GM21717 (cell line): ENCODE results near the gene PARD3B.
"Not testable (repeated sequence)": the region's sequence is repeated elsewhere in the genome, so short reads cannot be mapped to it uniquely, and the experiment has no call there.

Source experiments
- ATAC-seq: cut with Tn5 transposase; IDR thresholded peaks from one replicate; pipeline ENCODE4 v1.9.1; 2021; ENCODE audit warnings: mild to moderate bottlenecking, moderate library complexity; ENCODE audit not compliant: unreplicated experiment

PARD3B gene

DNA sequence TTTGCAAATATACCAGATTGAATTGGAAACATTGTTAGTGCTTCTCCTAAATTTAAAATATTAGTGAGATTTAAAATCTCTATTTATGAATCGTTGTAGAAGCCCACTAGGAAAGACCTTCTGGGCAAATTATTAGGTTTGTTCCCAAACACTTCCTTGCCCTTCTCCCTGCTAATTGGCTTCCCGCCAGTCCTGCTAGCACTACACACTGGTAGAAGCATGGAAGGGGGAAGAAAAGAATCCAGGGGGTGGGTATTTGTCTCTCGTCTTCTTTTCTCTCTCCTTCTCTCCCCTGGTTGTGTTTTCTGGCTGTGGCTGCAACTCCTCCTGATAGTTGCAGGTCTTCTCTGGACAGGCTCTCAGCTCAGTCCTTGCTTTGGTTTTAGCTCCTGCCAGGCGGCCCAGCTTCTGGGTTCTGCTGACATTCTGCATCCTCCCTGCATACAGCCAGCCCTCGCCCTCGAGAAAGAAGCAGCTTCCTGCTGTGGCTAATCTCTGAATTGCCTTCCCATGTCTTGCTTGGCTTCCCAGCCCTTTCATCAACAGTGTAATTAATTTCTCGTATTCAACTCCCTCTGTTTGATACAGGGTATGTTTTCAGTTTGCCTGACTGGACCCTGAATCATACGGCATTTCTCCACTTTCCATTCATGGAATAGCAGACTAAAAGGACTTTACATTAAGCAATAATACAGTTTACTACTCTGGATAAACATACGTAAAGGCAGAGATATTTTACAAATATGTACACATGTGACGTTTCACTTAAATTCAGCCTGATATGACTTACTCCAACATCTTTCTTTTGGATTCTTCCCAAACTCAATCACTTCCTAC lies 6.9 kb upstream of the PARD3B start:
- no peak for ATAC-seq

DNA sequence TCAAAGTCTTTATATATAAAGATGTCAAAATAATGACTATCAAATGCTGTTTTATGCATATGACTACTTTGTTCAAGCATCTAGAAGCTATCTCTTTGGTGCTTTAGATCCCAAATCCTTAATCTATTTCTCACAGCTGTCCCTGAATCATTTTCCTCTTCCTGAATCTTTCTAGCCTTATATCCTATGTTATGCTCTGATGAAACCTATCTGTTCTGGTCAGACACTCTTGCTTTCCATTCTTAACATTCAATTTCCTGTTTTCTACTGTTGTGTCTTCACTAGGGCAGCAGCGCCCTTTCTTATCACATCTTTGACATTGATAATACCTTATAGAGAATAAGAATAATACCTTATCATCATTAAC lies 6.3 kb upstream of the PARD3B start:
- ATAC-seq: no peak

DNA sequence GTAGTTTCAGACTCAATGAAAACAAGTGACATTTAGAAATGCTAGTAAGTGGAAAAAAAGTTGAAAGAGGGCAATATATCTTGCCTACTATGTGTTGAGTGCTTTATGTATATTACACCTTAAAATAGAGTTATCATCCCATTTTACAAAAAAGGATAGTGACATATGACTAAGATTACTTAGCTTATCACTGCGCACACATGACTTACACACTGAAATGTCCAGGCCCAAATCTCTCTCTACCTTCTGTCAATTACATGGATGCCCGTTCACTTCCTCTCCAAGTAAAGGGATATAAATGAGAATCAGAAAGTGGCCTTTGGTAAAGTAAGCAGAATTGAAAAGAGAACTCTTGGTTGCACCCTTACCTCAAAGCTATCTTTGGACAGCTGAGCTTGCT lies 3.6 kb upstream of the PARD3B start:
- no peak for ATAC-seq

DNA sequence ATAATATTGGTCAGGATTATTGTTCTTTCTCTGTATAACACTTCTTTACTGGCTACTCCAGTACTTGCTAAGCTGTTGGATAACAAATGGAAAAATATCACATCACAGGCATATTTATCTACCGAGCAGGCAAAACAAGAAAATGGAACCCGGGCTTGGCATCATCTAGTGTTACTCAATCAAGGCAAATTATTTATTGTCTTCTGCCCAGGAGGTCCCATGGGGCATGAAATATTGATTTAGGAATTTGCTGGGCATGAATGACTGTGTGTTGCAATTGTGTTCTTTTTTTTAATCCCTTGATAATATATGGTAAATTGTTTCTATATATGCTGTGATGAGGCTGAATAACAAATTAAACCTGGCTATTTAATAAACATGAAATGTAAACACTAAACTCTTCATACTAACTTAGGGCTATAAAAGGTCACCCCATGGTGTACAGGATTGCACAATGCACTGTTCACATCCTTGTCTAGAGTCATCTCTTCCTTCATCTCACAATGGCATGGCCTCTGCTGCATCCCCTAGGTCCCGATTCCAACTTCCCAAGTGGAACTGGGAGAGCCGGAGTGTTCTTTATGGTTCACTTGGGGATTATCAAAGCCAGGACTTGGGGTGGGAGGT lies 2.2 kb upstream of the PARD3B start:
- ATAC-seq: no peak

DNA sequence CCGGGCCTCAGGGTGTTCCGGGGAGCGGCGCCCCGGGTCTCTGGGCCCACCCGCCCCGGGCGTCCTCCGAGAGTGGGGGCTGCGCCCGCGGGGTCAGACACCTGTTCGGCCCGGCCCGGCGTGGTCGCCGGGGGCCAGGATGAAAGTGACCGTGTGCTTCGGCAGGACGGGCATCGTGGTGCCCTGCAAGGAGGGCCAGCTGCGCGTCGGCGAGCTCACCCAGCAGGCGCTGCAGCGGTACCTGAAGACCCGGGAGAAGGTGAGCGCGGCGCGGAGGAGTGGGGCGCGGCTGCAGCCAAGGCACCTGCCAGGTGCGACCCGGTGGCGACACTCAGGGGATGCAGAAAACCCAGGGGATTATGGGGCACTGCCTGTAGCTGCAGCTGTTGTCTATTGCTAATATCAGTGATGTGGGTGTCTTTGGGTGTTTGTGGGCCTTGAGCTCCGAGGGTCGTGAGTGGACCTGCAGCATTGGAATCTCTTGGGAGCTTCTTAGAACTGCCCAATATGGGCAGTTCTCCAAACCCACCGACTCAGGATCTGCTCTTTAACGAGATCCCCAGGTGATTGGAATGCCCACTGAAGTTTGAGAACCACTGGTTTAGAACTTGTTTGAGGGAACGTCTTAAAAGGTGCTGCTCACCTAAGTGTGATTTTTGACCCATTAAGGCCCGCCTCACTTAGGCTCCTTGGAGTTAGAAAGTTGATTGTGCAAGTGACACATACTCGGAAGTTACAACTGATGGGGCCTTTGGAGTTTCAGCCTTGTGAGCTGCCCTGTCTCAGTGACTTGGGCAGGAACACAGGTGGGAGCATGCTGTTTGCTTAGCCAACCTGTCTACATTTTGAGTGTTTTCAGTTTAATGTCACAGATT lies 823 bp downstream of the PARD3B start:
- no peak for ATAC-seq

DNA sequence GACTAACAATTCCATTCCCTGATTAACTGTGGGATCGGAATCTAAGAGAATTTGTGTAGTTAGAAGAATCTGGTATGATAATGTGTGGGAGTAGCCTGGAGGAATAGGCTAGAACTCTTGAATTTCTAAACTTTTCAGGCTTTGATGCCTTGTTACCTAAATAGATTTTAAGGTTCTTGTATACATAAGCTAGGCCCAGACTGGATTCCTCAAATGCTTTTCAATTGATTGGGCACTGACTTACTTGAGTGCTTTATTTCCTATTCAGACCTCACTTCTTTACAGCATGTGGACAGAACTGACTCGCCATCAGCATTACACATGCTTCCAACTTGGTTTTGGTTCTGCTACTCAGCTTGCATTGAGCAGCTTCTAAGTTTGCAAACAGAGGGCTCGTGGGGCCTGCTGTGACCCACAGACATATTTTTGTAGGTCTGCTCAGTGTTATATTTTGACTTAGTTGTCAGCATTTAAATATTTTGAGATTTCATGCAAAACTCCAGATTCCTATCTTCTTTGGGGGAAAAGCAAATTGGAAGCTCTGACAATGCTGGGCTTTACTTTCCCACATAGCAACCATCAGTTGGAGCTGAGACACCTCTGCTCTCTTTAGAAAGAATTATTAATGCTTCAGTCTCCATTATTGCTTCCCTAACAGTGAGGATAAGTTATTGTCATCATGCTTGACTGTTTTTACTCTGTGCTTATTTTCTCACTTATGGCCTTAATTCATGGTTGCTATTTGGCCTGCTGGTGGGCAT lies 5.7 kb downstream of the PARD3B start:
- ATAC-seq: no peak

DNA sequence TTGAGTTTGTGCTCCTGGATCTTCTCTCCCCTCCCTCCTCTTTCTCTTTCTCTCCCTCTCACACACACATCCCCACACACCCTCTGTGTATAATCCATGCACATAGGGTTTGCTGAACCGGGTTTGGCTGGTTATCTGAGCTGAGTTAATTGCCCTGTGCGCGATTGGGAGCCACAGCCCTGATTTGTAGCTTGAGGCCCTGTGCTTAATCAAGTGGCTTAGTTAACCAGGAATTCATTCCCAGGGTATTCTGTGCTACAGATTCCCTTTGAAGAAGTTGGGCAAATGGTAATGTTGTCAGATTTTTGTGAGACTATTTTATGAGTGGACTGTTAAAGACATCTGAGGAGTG lies 6.2 kb downstream of the PARD3B start:
- ATAC-seq: no peak

DNA sequence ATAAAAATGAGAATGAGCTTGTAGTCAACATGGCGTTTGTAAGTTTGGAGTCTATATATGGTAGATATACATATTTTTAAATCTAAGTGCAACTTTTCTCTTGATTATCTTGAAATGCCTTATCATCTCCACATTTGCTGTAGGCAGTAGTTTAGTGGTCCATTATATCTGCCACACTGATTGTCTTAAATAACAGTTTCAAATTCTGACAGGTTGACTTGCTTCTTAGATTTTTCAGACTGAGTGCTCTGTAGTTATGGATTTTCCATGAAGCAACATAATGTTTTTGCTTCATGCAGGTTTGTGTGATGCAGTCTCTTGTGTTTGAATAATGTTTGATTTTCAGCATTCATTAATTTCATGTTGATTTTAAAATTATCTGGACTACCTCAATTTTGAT lies 12.3 kb downstream of the PARD3B start:
- ATAC-seq: no peak

DNA sequence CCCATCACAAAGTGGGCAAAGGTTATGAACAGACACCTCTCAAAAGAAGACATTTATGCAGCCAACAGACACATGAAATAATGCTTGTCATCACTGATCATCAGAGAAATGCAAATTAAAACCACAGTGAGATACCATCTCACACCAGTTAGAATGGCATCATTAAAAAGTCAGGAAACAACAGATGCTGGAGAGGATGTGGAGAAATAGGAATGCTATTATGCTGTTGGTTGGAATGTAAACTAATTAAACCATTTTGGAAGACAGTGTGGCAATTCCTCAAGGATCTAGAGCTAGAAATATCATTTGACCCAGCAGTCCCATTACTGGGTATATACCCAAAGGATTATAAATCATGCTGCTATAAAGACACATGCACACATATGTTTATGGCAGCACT lies 14.1 kb downstream of the PARD3B start:
- ATAC-seq: not testable (repeated sequence)

DNA sequence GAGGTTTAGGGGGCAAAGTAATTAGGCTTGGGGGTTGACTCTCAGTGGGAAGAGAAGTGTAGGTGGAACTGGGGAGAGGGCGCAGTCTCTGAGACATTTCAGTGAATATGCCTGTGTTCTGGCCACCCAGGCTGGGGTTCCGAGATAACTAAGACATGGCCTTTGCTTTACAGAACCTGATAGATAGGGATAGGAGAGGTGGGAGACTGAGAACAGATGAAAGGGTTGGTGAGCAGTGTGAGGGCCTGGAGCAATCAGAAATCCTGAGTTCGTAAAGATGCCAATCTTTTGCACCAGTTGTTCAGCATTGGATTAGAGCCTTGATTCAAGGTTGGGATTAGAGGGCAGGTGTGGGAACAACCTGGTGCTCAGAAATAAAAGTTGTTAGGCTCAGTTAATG lies 15.6 kb downstream of the PARD3B start:
- ATAC-seq: no peak

DNA sequence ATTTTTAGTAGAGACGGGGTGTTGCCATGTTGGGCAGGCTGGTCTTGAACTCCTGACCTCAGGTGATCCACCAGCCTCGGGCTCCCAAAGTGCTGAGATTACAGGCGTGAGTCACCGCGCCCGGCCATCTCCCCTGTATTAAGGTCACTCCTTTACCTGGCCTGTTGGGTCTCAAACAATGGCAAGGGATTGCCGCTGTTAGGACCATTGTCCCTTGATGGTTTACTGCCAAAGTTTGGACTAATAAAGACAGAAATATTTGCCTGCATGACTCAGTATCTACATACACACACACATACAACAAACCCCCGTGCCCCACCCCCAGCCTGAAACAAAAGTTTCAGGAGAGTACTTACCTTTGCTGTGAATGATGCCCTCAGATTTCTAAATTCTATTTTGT lies 16.5 kb downstream of the PARD3B start:
- no peak for ATAC-seq

DNA sequence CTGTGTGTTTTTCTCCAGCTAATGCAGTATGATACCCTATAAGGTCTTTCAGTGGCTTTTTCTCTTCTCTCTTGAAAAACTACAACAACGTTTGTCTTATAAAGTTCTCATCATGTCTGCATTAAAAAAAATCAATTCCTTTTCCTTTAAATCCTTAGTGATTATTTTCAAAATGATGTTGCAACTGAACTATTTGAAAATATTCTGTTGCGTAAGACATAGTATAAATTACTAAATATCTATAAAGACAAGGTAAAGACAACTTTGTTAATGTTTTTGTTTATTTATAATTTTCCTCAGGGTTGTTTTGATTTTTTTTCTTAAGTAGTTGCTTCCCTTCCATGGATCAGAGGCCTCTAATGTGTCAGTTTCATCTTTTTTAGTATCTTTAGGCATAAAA lies 21.2 kb downstream of the PARD3B start:
- ATAC-seq: no peak

DNA sequence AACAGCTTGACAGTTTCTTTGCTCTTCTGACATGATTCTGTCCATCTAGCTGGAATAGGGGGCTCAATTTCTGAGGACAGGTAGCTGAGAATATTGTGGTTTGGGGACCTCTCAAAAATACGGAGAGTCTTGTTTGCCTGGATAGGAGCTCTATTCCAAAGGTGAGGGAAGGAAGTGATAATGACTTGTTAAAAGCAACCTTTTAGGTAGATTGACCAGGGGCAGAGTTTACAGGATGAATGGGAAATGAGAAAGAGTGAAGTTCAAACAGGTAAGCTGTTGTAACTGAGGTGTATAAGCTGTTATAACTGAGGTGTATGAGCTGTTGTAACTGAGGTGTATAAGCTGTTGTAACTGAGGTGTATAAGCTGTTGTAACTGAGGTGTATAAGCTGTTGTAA lies 25.1 kb downstream of the PARD3B start:
- no peak for ATAC-seq

DNA sequence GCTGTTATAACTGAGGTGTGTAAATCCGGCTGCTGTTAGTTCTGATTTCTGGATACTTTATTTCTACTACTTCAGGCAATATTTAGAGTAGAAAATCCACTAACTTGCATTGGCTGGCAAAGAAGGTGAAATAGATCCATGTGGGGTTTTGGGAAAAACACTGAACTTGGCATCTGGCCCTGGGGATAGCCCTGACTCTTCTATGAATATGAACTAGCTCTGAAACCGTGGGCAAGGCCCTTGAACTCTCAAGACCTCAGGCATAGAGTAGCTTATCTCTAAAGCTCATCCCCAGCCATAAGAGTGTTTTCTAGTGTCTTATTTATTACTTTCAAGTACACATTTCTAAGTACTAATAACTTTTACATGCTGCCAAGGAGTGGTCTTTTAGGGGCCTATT lies 25.8 kb downstream of the PARD3B start:
- no peak for ATAC-seq

DNA sequence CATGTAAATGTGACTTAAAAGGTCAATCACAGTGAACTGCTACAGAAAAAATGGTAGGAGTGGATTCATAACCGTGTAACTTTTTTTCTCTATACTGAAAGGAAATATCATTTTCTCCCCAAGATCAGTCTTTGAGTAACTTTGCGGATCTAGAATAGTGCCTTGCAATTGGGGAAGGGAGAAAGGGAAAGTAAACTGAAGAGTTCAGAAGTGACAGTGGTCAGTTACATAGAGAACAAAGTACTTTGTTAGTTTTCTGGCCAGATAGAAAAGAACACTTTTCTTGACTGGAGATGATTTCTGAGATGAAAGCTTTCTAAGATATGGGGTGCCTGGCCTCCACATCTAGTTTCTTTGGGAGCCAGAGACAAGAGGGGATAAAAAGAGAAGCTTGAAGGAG lies 26.6 kb downstream of the PARD3B start:
- ATAC-seq: no peak

DNA sequence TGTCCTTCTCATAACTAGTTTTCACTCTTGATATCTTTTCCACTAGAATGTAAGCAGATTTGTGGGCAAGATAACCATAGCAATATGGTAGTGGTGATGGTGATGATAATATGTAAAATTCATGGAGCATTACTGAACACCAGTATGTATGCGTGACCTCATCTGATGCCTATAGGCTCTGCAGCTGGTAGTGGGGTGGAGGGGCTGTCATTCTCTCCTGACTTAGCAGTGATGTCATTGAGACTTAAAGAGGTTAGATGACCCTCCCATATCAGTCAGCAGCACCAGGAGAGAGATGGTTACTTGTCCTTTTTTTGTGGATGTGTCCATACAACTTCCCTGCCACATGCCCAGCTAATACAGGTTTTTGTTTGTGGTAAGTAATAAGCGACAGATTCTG lies 27.9 kb downstream of the PARD3B start:
- ATAC-seq: no peak

DNA sequence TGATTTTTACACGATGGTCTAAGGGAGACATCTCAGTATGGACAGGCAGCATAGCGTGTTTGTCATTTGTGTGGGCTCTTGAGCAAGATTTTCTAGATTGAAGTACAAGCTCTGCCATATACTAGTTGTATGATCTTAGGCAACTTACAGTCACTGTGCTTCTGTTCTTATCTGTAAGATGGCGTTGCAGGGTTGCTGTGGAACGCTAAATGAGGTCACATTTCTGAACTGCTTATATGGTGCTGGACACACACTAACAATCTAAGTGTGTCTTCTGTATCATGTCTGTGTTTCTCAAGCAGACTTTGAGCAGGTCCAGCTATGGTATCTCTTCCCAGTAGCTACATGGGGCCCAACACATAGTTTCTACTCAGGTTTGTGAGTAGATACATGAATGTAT lies 29.2 kb downstream of the PARD3B start:
- no peak for ATAC-seq

DNA sequence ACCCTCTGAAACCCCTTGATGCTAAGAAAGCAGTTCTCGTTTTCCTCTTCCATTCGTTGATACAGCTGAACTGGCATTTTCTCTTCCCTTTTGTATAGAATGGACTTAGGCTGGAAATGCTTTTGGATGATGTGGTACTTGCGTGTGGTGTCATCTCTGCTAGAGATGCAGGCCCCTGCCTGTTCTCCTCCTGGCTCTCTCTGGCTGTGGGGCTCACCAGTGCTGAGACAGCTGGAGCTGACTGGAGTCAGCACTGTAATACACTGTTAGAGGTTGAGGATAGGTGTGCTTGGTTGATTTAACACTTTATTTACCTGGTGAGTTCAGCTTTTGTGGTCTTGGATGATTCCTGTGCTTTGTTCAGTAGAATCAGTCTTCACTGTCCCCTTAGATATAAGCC lies 30.2 kb downstream of the PARD3B start:
- ATAC-seq: no peak

DNA sequence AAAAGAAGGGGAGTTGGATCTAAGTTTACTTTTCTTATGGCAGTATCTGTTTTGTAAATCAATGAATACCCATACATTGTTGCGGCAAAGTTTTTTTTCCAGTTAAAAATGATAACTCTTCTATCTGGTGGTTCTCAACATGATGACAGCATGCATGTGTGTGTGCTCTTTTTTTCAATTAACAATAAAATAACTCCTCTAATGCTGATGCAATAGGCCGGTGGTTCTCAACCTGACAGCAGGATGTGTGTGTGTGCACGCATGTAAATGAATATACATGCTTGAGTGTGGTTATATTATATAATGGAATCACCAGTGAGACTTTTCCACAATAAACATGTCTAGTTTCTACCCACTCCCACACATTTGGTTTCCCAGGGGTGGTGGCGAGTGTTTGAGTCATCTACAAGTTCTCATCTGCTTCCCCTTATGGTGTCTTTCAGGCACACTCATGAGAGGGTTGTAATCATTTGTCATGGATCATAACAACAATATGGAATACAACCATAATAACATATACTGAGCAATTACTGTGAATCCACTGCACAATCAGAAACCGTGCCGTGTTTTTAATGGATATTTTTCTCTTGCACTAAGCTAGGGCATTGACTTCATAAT lies 31.2 kb downstream of the PARD3B start:
- no peak for ATAC-seq

DNA sequence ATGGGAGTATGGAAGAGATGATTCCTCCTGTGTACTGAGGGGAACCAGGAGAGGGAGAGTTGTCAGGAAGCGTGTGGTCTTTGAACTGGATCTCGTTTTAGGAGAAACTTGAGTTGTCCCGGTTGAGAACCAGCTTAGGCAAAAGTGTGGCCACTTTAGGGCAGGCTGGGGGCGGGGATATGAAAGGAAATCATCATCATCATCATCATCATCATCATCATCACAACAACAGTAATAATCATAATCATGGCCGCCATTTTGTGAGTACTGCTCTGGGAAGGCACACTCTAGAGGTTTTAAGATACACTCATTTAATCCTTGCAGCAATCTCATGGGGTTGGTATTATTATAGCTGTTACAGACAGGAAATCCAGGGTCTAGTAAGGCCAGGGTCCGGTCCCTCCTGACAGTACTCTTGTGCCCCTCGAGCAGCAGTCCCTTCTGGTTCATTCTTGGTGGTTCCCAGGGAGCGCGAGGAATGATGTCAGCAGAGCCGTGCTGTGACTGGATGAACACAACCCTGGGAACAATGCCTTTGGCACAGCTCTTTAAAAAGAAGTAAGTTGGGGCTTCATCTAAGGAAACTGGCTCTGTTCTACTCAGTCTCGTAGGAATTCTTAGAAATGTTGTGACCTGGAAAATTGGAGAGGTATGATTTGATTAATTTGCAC lies 33.8 kb downstream of the PARD3B start:
- ATAC-seq: no peak
